Measurements from ENCODE around the gene PVALEF.

PVALEF gene

DNA sequence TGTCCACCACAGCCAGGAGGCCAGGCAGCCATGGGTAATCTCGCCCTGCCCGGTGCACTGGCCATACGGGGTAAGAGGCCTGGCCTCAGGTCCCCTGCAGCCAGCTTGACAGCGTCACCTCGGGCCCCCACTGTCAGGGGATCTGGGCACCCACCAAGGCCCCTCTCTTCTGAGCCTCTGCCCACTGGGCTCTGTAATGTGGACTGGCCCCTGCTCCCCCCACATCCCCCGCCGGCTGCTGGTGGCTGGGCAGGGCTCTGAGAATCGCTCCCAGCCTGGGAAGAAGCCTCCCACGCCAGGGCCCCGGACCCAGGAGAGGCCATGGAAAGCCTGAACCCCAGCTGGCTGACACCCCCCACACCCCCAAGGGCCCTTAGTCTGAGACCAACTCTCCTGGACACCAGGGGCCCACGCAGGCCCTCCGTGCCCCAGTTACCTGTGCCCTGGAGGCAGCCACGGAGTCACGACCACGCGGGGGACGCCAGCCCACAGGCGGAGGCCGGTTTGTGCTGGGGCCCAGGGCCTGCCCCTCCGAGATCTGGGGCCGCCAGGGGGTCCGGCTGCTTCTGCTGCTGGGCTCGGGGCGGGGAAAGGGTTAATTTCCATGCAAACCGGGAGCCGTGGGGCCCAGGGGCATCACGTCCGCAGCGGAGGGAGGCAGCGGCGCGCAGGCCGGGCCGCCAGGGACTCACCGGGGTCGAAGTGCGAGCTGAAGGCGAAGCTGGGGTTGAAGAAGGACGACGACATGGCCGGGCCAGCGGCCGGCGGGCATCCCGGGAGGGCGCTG lies at the start of gene PVALEF:
Gene PVALEF (plus strand): TSS at position 262 of the 787 bp plus-strand sequence. CDS start 15,720 bp downstream, outside the sequence.
- no peak within 1 kb of the TSS for H3K4me3 ChIP-seq (ENCODE audit: low read length)
- DNase-seq (ENCODE audit: low read depth): no peak
- TF ChIP-seq, protein P1, sequence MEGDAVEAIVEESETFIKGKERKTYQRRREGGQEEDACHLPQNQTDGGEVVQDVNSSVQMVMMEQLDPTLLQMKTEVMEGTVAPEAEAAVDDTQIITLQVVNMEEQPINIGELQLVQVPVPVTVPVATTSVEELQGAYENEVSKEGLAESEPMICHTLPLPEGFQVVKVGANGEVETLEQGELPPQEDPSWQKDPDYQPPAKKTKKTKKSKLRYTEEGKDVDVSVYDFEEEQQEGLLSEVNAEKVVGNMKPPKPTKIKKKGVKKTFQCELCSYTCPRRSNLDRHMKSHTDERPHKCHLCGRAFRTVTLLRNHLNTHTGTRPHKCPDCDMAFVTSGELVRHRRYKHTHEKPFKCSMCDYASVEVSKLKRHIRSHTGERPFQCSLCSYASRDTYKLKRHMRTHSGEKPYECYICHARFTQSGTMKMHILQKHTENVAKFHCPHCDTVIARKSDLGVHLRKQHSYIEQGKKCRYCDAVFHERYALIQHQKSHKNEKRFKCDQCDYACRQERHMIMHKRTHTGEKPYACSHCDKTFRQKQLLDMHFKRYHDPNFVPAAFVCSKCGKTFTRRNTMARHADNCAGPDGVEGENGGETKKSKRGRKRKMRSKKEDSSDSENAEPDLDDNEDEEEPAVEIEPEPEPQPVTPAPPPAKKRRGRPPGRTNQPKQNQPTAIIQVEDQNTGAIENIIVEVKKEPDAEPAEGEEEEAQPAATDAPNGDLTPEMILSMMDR (IDR thresholded peaks at IDR 0.05; ENCODE audit: insufficient read depth, low read depth, low read length, missing control alignments): no peak

DNA sequence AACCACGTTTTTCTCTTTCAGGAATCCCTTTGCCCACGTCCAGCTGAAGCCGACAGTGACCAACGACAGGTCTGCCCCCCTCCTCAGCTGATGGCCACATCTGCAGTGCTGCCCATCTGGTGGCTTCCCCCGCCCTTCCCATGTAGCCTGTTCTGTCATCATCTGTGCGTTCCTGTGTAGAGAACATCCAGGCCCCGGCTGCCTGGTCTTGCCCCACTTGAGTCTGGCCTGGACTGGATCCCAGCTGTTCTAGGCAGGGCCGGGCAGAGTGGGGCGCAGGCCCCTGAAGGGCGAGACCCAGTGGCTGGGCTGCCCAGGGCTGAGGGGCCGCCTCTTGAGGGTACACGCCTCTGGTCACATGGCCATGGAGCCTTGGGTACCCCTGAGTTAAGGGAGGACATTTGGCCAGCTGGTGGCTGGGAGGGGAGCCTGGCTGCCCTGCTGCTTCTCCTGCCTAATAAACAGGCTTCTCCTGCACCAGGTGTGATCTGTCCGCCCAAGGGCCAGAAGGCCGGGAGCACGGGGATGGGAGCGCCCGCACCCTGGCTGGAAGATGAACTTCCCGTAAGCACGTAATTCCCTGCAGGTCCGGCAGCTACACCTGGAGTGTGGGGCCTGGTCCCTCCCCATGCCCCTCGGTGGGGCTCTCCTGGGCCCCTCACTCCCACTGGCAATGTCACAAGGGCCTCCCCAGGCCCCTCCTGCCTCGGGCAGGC lies 49.4 kb upstream of the PVALEF start:
- no peak for DNase-seq (ENCODE audit: low read depth)
- TF ChIP-seq, protein P1 (IDR thresholded peaks at IDR 0.05; ENCODE audit: insufficient read depth, low read depth, low read length, missing control alignments): no peak
- H3K4me3 ChIP-seq (ENCODE audit: low read length): no peak overlapping the region

DNA sequence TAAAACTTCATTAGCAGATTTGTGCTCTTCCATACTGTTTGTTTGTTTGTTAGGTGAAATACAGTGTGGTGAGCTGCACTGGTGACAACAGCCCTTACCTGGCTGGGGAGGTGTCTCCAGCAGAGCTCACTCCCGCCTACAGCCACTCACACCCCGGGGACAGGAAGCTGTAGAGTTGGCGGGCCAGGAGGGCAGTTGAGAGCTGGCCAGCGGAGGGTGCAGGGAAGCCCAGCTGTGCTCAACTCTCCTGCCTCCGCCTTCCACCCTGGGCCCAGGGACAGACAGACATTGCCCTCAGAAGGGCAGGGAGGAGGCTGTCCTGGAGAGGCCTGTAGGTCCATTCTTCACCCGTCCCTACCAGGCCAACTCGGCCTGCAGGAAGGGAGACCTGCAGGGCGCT lies 48.6 kb upstream of the PVALEF start:
- DNase-seq (ENCODE audit: low read depth): no peak
- TF ChIP-seq, protein P1 (IDR thresholded peaks at IDR 0.05; ENCODE audit: insufficient read depth, low read depth, low read length, missing control alignments): no peak
- H3K4me3 ChIP-seq (ENCODE audit: low read length): no peak overlapping the region

DNA sequence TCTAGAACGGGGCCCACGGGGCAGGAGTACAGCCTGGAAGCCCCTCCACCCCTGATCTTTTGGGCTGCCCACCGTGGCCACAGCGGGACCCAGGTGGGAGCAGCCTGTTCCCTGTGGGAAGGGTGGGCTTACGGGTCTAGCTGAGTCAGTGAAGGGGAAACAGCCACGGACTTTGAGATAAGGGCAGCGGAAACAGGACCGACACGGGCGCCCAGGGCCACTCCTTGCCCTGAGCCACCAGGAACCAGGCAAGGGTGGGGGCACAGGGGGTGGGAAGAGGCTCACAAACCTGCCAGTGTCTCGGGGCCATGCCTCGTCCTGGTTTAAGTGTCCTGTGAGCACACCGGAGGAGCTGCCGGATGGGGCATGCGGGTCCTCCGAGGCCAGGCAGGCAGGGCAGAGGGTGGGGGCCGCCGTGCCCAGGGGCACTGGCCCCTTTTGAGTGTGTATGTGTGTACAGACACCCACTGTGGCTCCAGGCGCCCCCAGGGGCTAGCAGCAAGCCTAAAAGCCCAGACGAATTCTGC lies 47.6 kb upstream of the PVALEF start:
- TF ChIP-seq, protein P1 (IDR thresholded peaks at IDR 0.05; ENCODE audit: insufficient read depth, low read depth, low read length, missing control alignments): no peak
- no peak overlapping the region for H3K4me3 ChIP-seq (ENCODE audit: low read length)
- no peak for DNase-seq (ENCODE audit: low read depth)

DNA sequence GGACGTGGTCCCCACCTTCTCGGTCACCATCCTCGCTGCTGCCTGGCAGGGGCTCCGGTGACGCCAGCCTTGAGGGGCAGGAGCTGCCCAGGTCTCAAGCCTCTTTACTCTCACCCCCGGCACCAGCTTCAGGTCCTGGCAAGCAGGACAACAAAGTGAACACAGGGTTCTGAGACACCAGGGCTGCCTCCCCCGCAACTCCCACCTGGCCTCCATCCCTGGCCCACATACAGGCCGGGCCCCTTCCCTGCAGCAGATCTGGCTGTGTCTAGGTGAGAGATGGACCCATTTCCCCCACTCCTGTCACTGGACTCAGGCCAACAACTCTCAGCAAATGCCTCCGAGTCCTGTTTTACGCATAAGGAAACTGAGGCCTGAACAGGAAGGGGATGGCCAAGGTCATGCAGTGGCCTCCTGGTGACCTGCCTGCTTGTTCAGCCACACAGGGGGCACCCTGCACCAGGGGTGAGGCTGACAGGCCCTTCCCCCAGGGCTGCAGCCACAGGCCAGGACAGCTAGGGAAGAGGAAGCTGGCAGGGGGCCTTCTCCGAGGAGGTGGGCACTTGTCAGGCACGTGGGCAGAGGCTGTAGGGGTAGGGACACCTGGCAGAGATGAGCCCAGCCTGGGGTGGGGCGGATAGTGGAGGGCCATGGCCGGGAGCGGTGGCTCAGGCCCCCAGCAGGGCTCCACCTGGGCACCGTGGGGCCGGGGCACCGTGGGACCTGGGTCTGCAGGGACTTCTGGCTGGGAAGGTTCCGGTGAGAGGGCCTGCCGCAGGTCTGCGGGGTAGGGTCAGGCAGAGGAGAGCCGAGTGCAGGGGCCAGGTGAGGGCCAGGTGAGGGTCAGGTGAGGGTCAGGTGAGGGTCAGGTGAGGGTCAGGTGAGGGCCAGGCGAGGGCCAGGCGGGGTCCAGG lies 46.7 kb upstream of the PVALEF start:
- peak overlapping the region; percentile 46 for H3K4me3 ChIP-seq (ENCODE audit: low read length)
- DNase-seq (ENCODE audit: low read depth): no peak
- TF ChIP-seq, protein P1 (IDR thresholded peaks at IDR 0.05; ENCODE audit: insufficient read depth, low read depth, low read length, missing control alignments): no peak

Measured in epithelial cell of esophagus (primary cell).